GM12878 (cell line): ENCODE results near the gene CLDN24. TPM values are rescaled to one million over a fixed set of nuclear protein-coding genes. Genes with fewer than 3 reads are reported as not detected.

Source experiments
- ATAC-seq: fragments of 200-7000 bp; cut with Tn5 transposase; 3 replicates; pipeline ENCODE4 v1.9.1; 2020; ENCODE audit warnings: mild to moderate bottlenecking, moderate library complexity
- BruUV-seq: library from RNA; stranded (reverse); fragments of 400-500 nt; replicated peaks from 2 replicates; lab custom pipeline; 2021; lab: Mats Ljungman, UMichigan
- CTCF ChIA-PET: fragments of 300-600 bp; sonication (Branson Sonifier 250); formaldehyde crosslinking; extraction: SDS; loops from one replicate; lab custom pipeline; 2021; ENCODE audit warnings: inconsistent platforms; lab: Yijun Ruan, JAX
- POLR2A ChIA-PET: fragments of 350-600 bp; formaldehyde crosslinking; extraction: SDS; loops from one replicate; lab custom pipeline; 2021; ENCODE audit warnings: inconsistent platforms; lab: Charles Lee
- RAD21 ChIA-PET: fragments of 300-600 bp; sonication (Branson Sonifier 250); formaldehyde crosslinking; loops from one replicate; lab custom pipeline; 2023; ENCODE audit warnings: antibody characterized with exemption; ENCODE audit not compliant: unreplicated experiment; lab: Charles Lee
- SMC1A ChIA-PET: fragments of 300-600 bp; sonication (Branson Sonifier 250); formaldehyde crosslinking; loops from one replicate; lab custom pipeline; 2023; ENCODE audit not compliant: unreplicated experiment, uncharacterized antibody; lab: Charles Lee
- DNase-seq: peaks from one replicate; pipeline ENCODE4 v3.0.0-alpha.2; 2011; ENCODE audit warnings: low read depth, low spot score
- FAIRE-seq: peaks from 3 replicates; lab custom pipeline; 2011; peaks lifted over from hg19 to GRCh38; lab: Jason Lieb, UNC
- H2AFZ ChIP-seq: 2 replicates; pipeline ENCODE4 v1.6.0; 2011; ENCODE audit warnings: low read depth, low read length, control low read depth; ENCODE audit not compliant: control insufficient read depth
- H3K27ac ChIP-seq: 2 replicates; pipeline ENCODE4 v1.5.1; 2011; ENCODE audit warnings: control low read depth; ENCODE audit not compliant: control insufficient read depth, insufficient read depth
- H3K27me3 ChIP-seq, 2 experiments: replicated peaks in 1 of 2; 2 replicates each; pipeline versions ENCODE4 v1.6.0 to v1.6.1; 2011; ENCODE audit warnings: low read length in 1 of 2; ENCODE audit not compliant: control insufficient read depth in 2 of 2, insufficient read depth in 2 of 2
- H3K36me3 ChIP-seq, 2 experiments: 2 replicates each; pipeline ENCODE4 v1.5.1; 2011; ENCODE audit warnings: low read length in 1 of 2; ENCODE audit not compliant: control insufficient read depth in 2 of 2, insufficient read depth in 2 of 2
- H3K4me1 ChIP-seq: 2 replicates; pipeline ENCODE4 v1.6.1; 2011; ENCODE audit warnings: mild to moderate bottlenecking, low read length, moderate library complexity, mixed read lengths; ENCODE audit not compliant: control insufficient read depth, insufficient read depth
- H3K4me2 ChIP-seq: 2 replicates; pipeline ENCODE4 v1.6.0; 2011; ENCODE audit warnings: control low read depth; ENCODE audit not compliant: control insufficient read depth, insufficient read depth
- H3K4me3 ChIP-seq: fragments of 200-600 bp; sonication (generic); 2 replicates; pipeline ENCODE4 v1.5.1; 2016
- H3K79me2 ChIP-seq: 2 replicates; pipeline ENCODE4 v1.6.0; 2011; ENCODE audit warnings: low read length; ENCODE audit not compliant: control insufficient read depth, insufficient read depth
- H3K9ac ChIP-seq: 2 replicates; pipeline ENCODE4 v1.8.0; 2011; ENCODE audit warnings: low read length, control low read depth, mixed read lengths; ENCODE audit not compliant: control insufficient read depth, insufficient read depth
- H3K9me3 ChIP-seq: replicated peaks from 3 replicates; pipeline ENCODE4 v1.5.1; 2011; ENCODE audit warnings: mild to moderate bottlenecking, low read length; ENCODE audit not compliant: control insufficient read depth, insufficient read depth
- H4K20me1 ChIP-seq: 2 replicates; pipeline ENCODE4 v1.6.0; 2011; ENCODE audit not compliant: control insufficient read depth, insufficient read depth
- CUX1 ChIP-seq: IDR thresholded peaks from 2 replicates; pipeline ENCODE4 v1.6.1; 2012; ENCODE audit warnings: improper control_type of control experiment, low read depth, low read length; ENCODE audit not compliant: insufficient replicate concordance
- HDGF ChIP-seq: fragments of 450-650 bp; IDR thresholded peaks from 2 replicates; pipeline ENCODE4 v1.6.1; 2016; ENCODE audit warnings: antibody characterized with exemption
- KAT2A ChIP-seq: conservative IDR thresholded peaks from 2 replicates; pipeline ENCODE4 v1.6.1; 2011; ENCODE audit warnings: low read depth, low read length; ENCODE audit not compliant: control insufficient read depth
- KDM1A ChIP-seq: fragments of 200-600 bp; sonication (generic); IDR thresholded peaks from 2 replicates; pipeline ENCODE4 v1.6.1; 2016; ENCODE audit warnings: borderline replicate concordance
- MEF2A ChIP-seq: IDR thresholded peaks from 2 replicates; pipeline ENCODE4 v1.6.1; 2011; ENCODE audit warnings: low read depth, mild to moderate bottlenecking, low read length, moderate library complexity; ENCODE audit not compliant: insufficient read depth
- PAX8 ChIP-seq: fragments of 450-650 bp; IDR thresholded peaks from 2 replicates; pipeline ENCODE4 v1.6.1; 2017; ENCODE audit warnings: mild to moderate bottlenecking, moderate library complexity
- PBX3 ChIP-seq: IDR thresholded peaks from 2 replicates; pipeline ENCODE4 v1.6.1; 2011; ENCODE audit warnings: mild to moderate bottlenecking, low read depth, low read length, moderate library complexity; ENCODE audit not compliant: insufficient replicate concordance
- POLR2A ChIP-seq: IDR thresholded peaks from 2 replicates; pipeline ENCODE4 v1.6.1; 2011; ENCODE audit warnings: low read depth, mild to moderate bottlenecking, low read length
- SP1 ChIP-seq: IDR thresholded peaks from one replicate; pipeline ENCODE4 v1.6.1; 2011; ENCODE audit warnings: low read depth, low read length
- SRF ChIP-seq, 2 experiments: IDR thresholded peaks; 2 replicates each; pipeline ENCODE4 v1.6.1; 2011; ENCODE audit warnings: low read depth in 2 of 2, low read length in 2 of 2, mild to moderate bottlenecking in 1 of 2, moderate library complexity in 1 of 2
- SUZ12 ChIP-seq: fragments of 200-600 bp; sonication (generic); IDR thresholded peaks from one replicate; pipeline ENCODE4 v1.6.1; 2018; ENCODE audit warnings: antibody characterized with exemption, mild to moderate bottlenecking; ENCODE audit not compliant: unreplicated experiment
- TCF7 ChIP-seq: IDR thresholded peaks from 2 replicates; pipeline ENCODE4 v1.6.1; 2014; ENCODE audit warnings: antibody characterized with exemption, borderline replicate concordance
- USF1 ChIP-seq: IDR thresholded peaks from 2 replicates; pipeline ENCODE4 v1.6.1; 2011; ENCODE audit warnings: borderline replicate concordance, low read depth, mild to moderate bottlenecking, moderate library complexity, mixed read lengths, low read length; ENCODE audit not compliant: insufficient read depth; ENCODE audit errors: extremely low read length
- ZNF274 ChIP-seq: IDR thresholded peaks from one replicate; pipeline ENCODE4 v1.8.0; 2011; ENCODE audit not compliant: insufficient read length, insufficient read depth
- WGBS: methylation state at CpG from one replicate; pipeline ENCODE4 v1.1.6; 2016; ENCODE audit warnings: low lambda C conversion rate; ENCODE audit not compliant: insufficient replicate concordance, insufficient coverage; ENCODE audit errors: missing lambda C conversion rate; 5-methylcytosine and 5-hydroxymethylcytosine counted together
- in situ Hi-C: fragments of 300-500 bp; cut with MboI; formaldehyde crosslinking; loops from 9 replicates; pipeline ENCODE4 v1.14.3; 2018; ENCODE audit warnings: mixed read lengths
- intact Hi-C: fragments of 100-400 bp; cut with micrococcal nuclease; formaldehyde crosslinking; loops from one replicate; pipeline ENCODE4 v1.14.2; 2022; ENCODE audit not compliant: unreplicated experiment
- polyA plus RNA-seq, 11 experiments: library from polyadenylated mRNA; depleted of rRNA in 4 of 11; unstranded in 6 of 11; stranded (reverse) in 5 of 11; fragments of >200 nt; fragmentation: Nextera tagmentation in 4 of 11; fragmentation: Illumina TruSeq in 1 of 11; extraction: Ambion mirVana in 4 of 11; extraction: Trizol in 1 of 11; gene quantifications; 1 replicate in 1 of 11; 2 replicates in 10 of 11; pipeline versions ENCODE4 v1.2.1 to v1.2.3, GENCODE V29; 2011 to 2016; ENCODE audit warnings: inconsistent platforms in 2 of 11, missing spikeins in 2 of 11, low read depth in 1 of 11
- total RNA-seq, 4 experiments: library from RNA; depleted of rRNA in 3 of 4; stranded (reverse); fragments of >200 nt in 3 of 4; fragmentation: Illumina TruSeq in 1 of 4; extraction: Trizol in 1 of 4; gene quantifications; 2 replicates each; pipeline versions ENCODE4 v1.2.1 to v1.2.3, GENCODE V29; 2013 to 2021
- TF ChIP-seq, protein P1 (sequence below): IDR thresholded peaks from 2 replicates; pipeline ENCODE4 v1.6.1; 2011; ENCODE audit warnings: borderline replicate concordance, low read depth, mild to moderate bottlenecking, moderate library complexity, low read length; ENCODE audit not compliant: insufficient read depth, poor library complexity, severe bottlenecking

CLDN24 gene
- total and polyA plus RNA-seq, 10 of the 15 experiments (the other 5 are each of a cell fraction or from before 2014, with no cell fraction given), result not detected

DNA sequence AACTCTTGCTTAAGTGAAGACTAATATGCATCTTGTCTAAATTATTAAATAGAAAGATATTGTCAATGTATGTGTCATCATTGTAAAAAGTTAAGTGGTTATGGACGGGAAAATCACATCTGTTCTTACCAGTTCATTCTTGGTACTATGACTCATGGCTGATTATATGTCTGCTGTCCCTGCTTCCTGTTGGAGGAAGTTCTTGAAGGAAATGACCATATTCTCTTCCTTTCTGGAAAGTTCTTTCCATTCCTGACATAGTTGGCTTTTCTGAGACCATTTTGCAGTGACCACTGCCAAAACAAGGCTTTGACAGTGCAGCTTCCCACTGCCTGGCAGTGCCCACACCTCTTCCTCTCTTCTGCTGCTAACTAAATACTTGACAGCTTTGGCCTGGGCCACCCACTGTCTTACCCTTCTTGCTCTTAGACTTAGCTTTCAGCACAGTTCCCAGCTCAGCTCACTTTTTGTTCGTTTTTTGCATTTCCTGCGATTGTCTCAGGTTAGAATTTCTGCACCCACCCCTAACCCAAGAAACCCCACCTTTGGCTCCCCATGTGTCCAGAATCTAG lies 13.2 kb upstream of the CLDN24 start (continued):
- no peak for TF ChIP-seq USF1
- no peak for TF ChIP-seq PAX8
- no peak for TF ChIP-seq CUX1
- TF ChIP-seq TCF7, result no peak
- TF ChIP-seq HDGF, result no peak
- TF ChIP-seq SP1, result no peak
- no peak for TF ChIP-seq SRF (IDR thresholded peaks at IDR 0.05; ENCODE audit: low read depth in 2 of 2, low read length in 2 of 2)

DNA sequence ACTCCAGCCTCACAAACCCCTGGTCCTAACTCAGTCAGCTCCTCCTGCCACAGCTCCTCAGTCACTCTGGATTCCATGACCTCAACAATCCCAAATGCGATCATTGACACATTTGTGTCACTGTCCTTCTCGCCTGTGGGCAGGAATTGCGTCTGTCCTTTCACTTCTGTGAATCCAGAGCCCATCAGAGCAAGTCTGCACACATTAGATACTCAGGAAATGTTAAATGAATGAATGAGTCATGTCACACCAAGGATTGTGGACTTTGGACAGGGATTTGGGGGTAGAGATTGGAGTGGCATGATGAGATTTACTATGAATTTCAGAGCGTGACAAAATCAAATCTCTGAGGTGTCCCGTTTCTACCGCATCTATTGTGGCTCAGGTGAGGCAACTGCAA lies 11.8 kb upstream of the CLDN24 start:
- Histone ChIP-seq H3K27me3 (no peaks in the 10 kb centered on the region), H3K9me3 (no peaks in the 10 kb centered on the region), H3K4me2 (no peak overlapping the region), H4K20me1 (no peaks in the 10 kb centered on the region), H3K79me2 (no peaks in the 10 kb centered on the region), H3K36me3 (no peaks in the 10 kb centered on the region), H2AFZ (no peak overlapping the region), H3K4me3 (no peak overlapping the region), H3K9ac (no peak overlapping the region), H3K4me1 (no peaks in the 10 kb centered on the region), H3K27ac (no peak overlapping the region)
- no peak for ATAC-seq
- DNase-seq, result no peak
- in situ Hi-C loops, result no loop called here
- WGBS, result 40% methylated on average over 6 of the region's 6 CpGs
- no TSS peak for BruUV-seq
- ChIA-PET SMC1A (no interaction called here), RAD21 (no interaction called here), CTCF (no interaction called here), POLR2A (no interaction called here)
- intact Hi-C loops, result no loop called here
- FAIRE-seq, result no peak
- TF ChIP-seq POLR2A (no peak), SP1 (no peak), SUZ12 (no peak), KAT2A (no peak), MEF2A (no peak), KDM1A (no peak), ZNF274 (no peak), PBX3 (no peak)
- TF ChIP-seq, protein P1, sequence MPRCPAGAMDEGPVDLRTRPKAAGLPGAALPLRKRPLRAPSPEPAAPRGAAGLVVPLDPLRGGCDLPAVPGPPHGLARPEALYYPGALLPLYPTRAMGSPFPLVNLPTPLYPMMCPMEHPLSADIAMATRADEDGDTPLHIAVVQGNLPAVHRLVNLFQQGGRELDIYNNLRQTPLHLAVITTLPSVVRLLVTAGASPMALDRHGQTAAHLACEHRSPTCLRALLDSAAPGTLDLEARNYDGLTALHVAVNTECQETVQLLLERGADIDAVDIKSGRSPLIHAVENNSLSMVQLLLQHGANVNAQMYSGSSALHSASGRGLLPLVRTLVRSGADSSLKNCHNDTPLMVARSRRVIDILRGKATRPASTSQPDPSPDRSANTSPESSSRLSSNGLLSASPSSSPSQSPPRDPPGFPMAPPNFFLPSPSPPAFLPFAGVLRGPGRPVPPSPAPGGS, result no peak
